MV-4-11 (cell line): ENCODE data around the gene RUBCN.
"Not testable (repeated sequence)": the region's sequence is repeated elsewhere in the genome, so short reads cannot be mapped to it uniquely, and the experiment has no call there.

Experiments used
- DNase-seq: peaks from one replicate; lab custom pipeline; 2025; lab: John Stamatoyannopoulos, UW

The RUBCN gene

GRCh38 chr3:197657541-197658292, 79.0 kb downstream of the RUBCN start:
- DNase-seq: not testable (repeated sequence)

DNA sequence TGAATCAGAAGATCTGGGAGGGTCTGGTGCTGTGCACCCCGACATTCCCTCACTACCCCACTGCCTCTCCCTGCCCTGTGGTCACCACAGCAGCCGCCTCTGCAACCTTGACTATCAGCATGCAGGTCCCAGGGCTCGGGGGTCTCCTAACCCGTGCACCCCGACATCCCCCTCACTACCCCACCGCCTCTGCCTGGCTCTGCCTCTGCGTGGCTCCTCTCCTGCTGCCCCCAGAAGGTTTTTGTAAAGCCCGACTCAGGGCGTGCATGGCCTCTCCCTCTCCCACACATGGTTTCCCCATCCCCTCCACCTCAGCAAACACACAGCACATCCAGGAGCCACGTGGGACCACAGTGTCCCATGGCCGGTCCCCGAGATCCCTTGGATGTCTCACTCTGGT, 79.7 kb downstream of the RUBCN start:
- not testable (repeated sequence) for DNase-seq

DNA sequence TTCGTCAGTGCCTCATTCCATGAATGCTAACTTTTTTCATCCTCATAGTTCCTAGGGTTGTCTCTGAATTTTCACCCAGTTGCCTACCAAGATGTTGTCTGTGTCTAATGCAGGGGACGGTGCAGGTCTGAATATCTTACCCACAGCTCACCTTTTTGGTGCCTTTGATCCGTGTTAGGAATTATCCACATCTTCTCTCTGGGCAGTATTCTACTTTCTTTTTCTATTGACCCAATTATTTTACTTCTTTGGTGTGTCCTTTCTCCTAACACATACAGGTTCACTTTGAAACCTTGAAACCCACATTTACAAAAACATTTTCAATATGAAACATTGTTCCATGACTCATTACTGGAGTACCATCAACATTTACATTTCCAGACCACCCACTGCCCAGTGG, 80.6 kb downstream of the RUBCN start:
- not testable (repeated sequence) for DNase-seq

DNA sequence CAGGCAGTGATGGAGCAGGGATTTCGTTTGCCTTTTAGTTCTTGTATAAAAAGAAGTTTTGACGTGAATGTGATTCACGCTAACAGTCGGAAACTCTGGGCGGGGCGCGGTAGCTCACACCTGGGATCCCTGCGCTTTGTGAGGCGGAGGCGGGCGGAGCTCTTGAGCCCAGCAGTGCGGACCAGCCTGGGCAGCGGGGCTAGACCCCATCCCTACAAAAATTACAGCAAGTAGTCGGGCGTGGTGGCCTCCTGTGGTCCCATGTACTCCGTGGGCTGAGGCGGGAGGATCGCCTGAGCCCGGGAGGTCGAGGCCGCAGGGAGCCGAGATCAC, 81.7 kb downstream of the RUBCN start:
- DNase-seq: not testable (repeated sequence)

GRCh38 chr3:197654090-197654997, 82.4 kb downstream of the RUBCN start:
- not testable (repeated sequence) for DNase-seq

- not testable (repeated sequence) for DNase-seq
Measured at GRCh38 chr3:197652860-197653259, 83.8 kb downstream of the RUBCN start.

DNA sequence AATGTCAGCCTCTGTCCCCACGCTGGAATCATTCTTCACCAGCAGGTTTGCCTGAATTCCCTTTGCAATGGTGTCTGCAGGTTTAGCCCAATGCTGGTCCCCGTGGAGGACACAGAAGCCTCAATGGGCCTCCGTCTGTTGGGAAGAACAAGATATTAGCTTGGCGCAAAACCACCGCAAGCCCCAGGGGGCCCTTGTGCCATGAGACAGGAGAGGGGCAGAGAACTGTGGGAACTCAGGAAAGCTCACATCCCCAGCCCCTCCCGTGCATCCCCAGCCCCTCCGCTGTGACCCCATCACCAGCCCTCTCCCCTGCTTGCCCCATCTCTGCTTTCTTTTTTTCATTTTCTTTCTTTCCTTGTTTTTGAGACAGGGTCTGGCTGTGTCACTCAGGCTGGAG, 89.1 kb downstream of the RUBCN start:
- not testable (repeated sequence) for DNase-seq

DNA sequence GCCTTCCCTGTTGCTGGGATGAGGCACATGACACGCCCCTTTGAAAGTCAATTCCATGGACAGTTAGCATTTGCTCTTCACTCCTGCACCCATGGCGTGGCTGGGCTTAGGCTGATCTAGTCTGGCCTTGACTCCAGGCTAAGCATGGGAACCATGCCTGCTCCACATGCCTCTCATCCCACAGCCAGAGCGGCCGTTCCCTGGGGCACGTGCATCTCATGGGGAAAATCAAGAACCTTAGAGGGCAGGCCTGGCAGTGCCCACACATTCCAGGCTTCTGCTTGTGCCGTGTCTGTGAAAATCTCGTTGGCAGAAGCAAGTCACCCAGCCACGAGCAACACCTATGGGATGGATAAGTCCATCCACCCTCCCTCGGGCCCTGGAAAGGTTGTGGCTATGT, 89.5 kb downstream of the RUBCN start:
- not testable (repeated sequence) for DNase-seq

- not testable (repeated sequence) for DNase-seq
Measured at GRCh38 chr3:197646294-197646693, 90.4 kb downstream of the RUBCN start.

DNA sequence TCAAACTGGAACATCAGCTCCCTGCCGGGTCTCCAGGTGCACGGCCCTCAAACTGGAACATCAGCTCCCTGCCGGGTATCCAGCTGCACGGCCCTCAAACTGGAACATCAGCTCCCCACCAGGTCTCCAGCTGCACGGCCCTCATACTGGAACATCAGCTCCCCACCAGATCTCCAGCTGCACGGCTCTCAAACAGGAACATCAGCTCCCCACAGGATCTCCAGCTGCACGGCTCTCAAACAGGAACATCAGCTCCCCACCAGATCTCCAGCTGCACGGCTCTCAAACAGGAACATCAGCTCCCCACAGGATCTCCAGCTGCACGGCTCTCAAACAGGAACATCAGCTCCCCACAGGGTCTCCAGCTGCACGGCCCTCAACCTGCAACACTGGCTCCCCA, 99.1 kb downstream of the RUBCN start:
- not testable (repeated sequence) for DNase-seq

GRCh38 chr3:197631989-197632388, 104.7 kb downstream of the RUBCN start:
- not testable (repeated sequence) for DNase-seq

- not testable (repeated sequence) for DNase-seq
Measured at GRCh38 chr3:197630766-197631165, 105.9 kb downstream of the RUBCN start.

DNA sequence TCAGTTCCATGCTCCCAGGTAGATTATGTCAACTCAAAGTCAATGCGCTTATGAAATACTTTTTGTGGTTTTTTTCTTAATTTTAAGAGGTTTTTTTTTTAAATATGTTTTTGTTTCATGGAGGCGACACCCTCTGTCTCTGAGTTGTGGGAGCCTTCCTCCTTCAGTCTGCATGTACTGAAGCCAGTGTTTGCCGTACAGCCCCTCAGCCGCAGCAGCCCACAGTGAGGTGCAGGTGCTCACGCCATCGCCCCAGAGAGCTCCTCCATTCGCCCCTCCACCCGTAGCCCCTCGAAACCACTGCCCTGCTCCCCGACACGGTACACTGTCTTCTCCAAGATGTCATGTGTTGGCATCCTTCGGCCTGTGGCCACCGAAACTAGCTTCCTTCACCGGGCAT, 107.4 kb downstream of the RUBCN start:
- DNase-seq: not testable (repeated sequence)

DNA sequence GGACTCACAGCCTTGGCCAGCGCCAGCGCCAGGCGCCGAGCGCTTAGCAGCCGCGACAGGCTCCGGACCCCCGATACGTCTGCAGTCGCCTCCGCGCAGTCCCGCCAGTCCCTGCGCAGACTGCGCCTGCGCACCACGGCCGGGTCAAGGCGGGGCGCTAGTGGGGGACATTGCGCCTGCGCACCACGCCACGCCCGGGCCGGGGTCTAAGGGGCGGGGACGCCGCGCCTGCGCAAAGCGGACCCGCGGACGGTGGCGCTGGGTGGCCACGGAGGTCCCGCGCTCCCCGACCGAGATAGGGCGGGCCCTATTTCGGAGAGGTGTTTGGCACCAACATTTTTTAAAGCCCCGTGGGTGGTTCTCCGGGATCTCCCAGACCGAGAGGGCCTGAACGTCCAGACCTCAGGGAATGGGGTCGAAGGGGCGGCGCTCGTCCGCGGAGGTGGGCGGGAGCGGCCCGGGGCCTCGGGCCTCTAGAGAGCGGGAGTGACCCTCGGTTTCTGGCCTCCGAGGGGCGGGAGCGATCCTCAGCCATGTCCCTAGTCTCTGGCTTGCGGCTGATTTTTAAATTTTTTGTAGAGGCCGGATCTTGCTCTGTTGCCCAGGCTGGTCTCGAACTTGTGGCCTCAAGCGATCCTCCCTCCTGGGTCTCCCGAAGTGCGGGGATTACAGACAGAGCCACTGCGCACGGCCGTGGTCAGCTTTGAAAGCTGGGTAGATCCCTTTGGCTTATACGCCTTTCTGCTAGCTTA, 108.8 kb downstream of the RUBCN start:
- DNase-seq: not testable (repeated sequence)

DNA sequence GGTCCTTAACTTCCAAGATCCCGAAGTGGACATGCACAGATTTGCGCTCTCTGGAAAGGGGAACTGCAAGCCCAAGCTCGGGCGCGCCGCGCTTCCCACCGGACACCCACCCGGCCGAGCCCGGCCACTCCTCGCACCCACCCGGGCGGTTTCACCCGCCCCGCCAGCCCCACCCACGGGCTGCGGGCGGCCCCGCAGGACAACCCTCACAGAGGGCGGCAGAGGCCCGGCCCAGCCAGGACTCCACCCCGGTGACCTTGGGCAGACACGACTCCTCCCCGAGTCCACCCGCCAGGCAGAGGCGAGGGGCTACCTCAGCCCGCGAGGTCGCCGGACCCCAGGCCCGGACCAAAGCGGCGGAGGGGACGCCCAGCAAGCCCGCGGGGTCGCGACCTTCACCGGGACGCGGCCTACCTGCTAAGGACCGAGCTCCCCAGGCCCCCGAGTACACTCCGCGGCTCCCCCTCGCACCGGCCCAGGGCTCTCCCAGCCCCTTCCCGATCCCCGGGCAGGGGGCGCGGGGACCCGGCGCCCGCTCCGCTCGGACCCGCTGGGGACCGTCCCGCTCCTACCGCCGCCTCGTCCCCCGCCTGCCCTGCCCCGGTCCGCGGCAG, 109.4 kb downstream of the RUBCN start:
- DNase-seq: not testable (repeated sequence)

- not testable (repeated sequence) for DNase-seq
Measured at GRCh38 chr3:197626404-197627157, 110.1 kb downstream of the RUBCN start.

- DNase-seq: not testable (repeated sequence)
Measured at GRCh38 chr3:197621478-197621877, 115.2 kb downstream of the RUBCN start.
